HEK293 (cell line): Measurements from ENCODE around the gene PCDHGA9.
"Not testable (repeated sequence)": the region's sequence is repeated elsewhere in the genome, so short reads cannot be mapped to it uniquely, and the experiment has no call there.

Experiments used
- CTCF ChIA-PET: fragments of 350-600 bp; formaldehyde crosslinking; extraction: SDS; loops from one replicate; lab custom pipeline; 2021; ENCODE audit warnings: antibody characterized with exemption; lab: Yijun Ruan, JAX
- POLR2A ChIA-PET: fragments of 300-600 bp; formaldehyde crosslinking; extraction: SDS; loops from one replicate; lab custom pipeline; 2020; ENCODE audit warnings: antibody characterized with exemption, inconsistent platforms; lab: Yijun Ruan, JAX
- H3K27ac ChIP-seq: fragments of 200-500 bp; sonication (Bioruptor generic); 2 replicates; pipeline ENCODE4 v1.5.1; 2014; ENCODE audit warnings: low read depth, low read length, control low read depth, inconsistent platforms; ENCODE audit errors: extremely low read depth
- H3K36me3 ChIP-seq, 2 experiments: fragments of 200-500 bp in 1 of 2; sonication (Bioruptor generic) in 1 of 2; 1 replicate in 1 of 2; 2 replicates in 1 of 2; pipeline ENCODE4 v1.5.1; 2014 to 2017; ENCODE audit warnings: inconsistent platforms in 2 of 2, low read length in 2 of 2; ENCODE audit not compliant: control insufficient read depth in 2 of 2, insufficient read depth in 1 of 2
- H3K4me1 ChIP-seq: fragments of 200-500 bp; sonication (Bioruptor generic); 2 replicates; pipeline ENCODE4 v1.5.1; 2014; ENCODE audit warnings: mild to moderate bottlenecking, low read length, inconsistent platforms; ENCODE audit not compliant: control insufficient read depth, insufficient read depth
- H3K4me3 ChIP-seq: 2 replicates; pipeline ENCODE4 v1.5.1; 2011; ENCODE audit warnings: low read depth, mild to moderate bottlenecking, control low read depth, low read length, moderate library complexity
- H3K9me3 ChIP-seq: fragments of 200-500 bp; sonication (Bioruptor generic); 2 replicates; pipeline ENCODE4 v1.5.1; 2014; ENCODE audit warnings: low read depth, low read length, inconsistent platforms; ENCODE audit not compliant: control insufficient read depth, insufficient read depth
- KLF8 ChIP-seq: fragments of 450-650 bp; formaldehyde crosslinking; IDR thresholded peaks from 2 replicates; pipeline ENCODE4 v1.5.1; 2016; ENCODE audit warnings: missing biosample characterization, missing genetic modification characterization
- MEIS1 ChIP-seq: sonication (generic); formaldehyde crosslinking; IDR thresholded peaks from 2 replicates; pipeline ENCODE4 v1.8.1; 2022; ENCODE audit warnings: missing genetic modification reagents, mild to moderate bottlenecking, borderline replicate concordance
- MZF1 ChIP-seq: fragments of 450-650 bp; formaldehyde crosslinking; IDR thresholded peaks from 2 replicates; pipeline ENCODE4 v1.5.1; 2017; ENCODE audit warnings: missing biosample characterization, missing genetic modification characterization, borderline replicate concordance
- TCF7L2 ChIP-seq: IDR thresholded peaks from 2 replicates; pipeline ENCODE4 v1.6.1; 2011; ENCODE audit warnings: low read depth, mild to moderate bottlenecking, inconsistent platforms, low read length, moderate library complexity, borderline replicate concordance
- ZIC2 ChIP-seq: fragments of 450-650 bp; formaldehyde crosslinking; IDR thresholded peaks from 2 replicates; pipeline ENCODE4 v1.5.1; 2016; ENCODE audit warnings: missing biosample characterization, missing genetic modification characterization
- ZNF121 ChIP-seq: fragments of 450-650 bp; formaldehyde crosslinking; IDR thresholded peaks from 2 replicates; pipeline ENCODE4 v1.5.1; 2016; ENCODE audit warnings: missing biosample characterization, missing genetic modification characterization
- ZNF140 ChIP-seq: fragments of 450-650 bp; formaldehyde crosslinking; IDR thresholded peaks from 2 replicates; pipeline ENCODE4 v1.5.1; 2016; ENCODE audit warnings: missing biosample characterization, missing genetic modification characterization
- ZNF350 ChIP-seq: fragments of 450-650 bp; formaldehyde crosslinking; IDR thresholded peaks from 2 replicates; pipeline ENCODE4 v1.5.0; 2017; ENCODE audit warnings: missing biosample characterization, mild to moderate bottlenecking, missing genetic modification characterization
- ZNF501 ChIP-seq: fragments of 450-650 bp; formaldehyde crosslinking; IDR thresholded peaks from 2 replicates; pipeline ENCODE4 v1.5.1; 2016; ENCODE audit warnings: missing biosample characterization, missing genetic modification characterization
- ZNF596 ChIP-seq: fragments of 450-650 bp; IDR thresholded peaks from 2 replicates; pipeline ENCODE4 v1.5.0; 2018; ENCODE audit warnings: missing biosample characterization, mild to moderate bottlenecking, missing genetic modification characterization, moderate library complexity
- ZNF621 ChIP-seq: fragments of 450-650 bp; formaldehyde crosslinking; IDR thresholded peaks from 2 replicates; pipeline ENCODE4 v1.5.1; 2017; ENCODE audit warnings: missing biosample characterization, missing genetic modification characterization
- TF ChIP-seq, protein P1 (sequence below): fragments of 450-650 bp; formaldehyde crosslinking; IDR thresholded peaks from 2 replicates; pipeline ENCODE4 v1.5.1; 2016; ENCODE audit warnings: missing biosample characterization, missing genetic modification characterization, borderline replicate concordance
- TF ChIP-seq, protein P2 (sequence below): fragments of 450-650 bp; formaldehyde crosslinking; IDR thresholded peaks from 2 replicates; pipeline ENCODE4 v1.5.1; 2016; ENCODE audit warnings: missing biosample characterization, missing genetic modification characterization

PCDHGA9 gene

DNA sequence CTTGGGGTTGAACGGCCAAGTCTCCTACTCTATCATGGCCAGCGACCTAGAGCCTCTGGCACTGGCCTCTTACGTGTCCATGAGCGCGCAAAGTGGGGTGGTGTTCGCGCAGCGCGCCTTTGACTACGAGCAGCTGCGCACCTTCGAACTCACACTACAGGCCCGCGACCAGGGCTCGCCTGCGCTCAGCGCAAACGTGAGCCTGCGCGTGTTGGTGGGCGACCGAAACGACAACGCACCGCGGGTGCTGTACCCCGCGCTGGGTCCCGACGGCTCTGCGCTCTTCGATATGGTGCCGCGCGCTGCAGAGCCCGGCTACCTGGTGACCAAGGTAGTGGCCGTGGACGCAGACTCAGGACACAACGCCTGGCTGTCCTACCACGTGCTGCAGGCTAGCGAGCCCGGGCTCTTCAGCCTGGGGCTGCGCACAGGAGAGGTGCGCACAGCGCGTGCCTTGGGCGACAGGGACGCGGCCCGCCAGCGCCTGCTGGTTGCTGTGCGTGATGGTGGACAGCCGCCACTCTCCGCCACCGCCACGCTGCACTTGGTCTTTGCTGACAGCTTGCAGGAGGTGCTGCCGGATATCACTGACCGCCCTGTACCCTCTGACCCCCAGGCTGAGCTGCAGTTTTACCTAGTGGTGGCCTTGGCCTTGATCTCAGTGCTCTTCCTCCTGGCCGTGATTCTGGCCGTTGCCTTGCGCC, 2.9 kb upstream of the PCDHGA9 start (continued):
- TF ChIP-seq ZNF501 (tag by site-specific recombination) (no peak), MEIS1 (CRISPR knock-in tag) (no peak), ZNF140 (no peak), ZNF350 (tag by site-specific recombination) (no peak), TCF7L2 (no peak)
- TF ChIP-seq, protein P1, sequence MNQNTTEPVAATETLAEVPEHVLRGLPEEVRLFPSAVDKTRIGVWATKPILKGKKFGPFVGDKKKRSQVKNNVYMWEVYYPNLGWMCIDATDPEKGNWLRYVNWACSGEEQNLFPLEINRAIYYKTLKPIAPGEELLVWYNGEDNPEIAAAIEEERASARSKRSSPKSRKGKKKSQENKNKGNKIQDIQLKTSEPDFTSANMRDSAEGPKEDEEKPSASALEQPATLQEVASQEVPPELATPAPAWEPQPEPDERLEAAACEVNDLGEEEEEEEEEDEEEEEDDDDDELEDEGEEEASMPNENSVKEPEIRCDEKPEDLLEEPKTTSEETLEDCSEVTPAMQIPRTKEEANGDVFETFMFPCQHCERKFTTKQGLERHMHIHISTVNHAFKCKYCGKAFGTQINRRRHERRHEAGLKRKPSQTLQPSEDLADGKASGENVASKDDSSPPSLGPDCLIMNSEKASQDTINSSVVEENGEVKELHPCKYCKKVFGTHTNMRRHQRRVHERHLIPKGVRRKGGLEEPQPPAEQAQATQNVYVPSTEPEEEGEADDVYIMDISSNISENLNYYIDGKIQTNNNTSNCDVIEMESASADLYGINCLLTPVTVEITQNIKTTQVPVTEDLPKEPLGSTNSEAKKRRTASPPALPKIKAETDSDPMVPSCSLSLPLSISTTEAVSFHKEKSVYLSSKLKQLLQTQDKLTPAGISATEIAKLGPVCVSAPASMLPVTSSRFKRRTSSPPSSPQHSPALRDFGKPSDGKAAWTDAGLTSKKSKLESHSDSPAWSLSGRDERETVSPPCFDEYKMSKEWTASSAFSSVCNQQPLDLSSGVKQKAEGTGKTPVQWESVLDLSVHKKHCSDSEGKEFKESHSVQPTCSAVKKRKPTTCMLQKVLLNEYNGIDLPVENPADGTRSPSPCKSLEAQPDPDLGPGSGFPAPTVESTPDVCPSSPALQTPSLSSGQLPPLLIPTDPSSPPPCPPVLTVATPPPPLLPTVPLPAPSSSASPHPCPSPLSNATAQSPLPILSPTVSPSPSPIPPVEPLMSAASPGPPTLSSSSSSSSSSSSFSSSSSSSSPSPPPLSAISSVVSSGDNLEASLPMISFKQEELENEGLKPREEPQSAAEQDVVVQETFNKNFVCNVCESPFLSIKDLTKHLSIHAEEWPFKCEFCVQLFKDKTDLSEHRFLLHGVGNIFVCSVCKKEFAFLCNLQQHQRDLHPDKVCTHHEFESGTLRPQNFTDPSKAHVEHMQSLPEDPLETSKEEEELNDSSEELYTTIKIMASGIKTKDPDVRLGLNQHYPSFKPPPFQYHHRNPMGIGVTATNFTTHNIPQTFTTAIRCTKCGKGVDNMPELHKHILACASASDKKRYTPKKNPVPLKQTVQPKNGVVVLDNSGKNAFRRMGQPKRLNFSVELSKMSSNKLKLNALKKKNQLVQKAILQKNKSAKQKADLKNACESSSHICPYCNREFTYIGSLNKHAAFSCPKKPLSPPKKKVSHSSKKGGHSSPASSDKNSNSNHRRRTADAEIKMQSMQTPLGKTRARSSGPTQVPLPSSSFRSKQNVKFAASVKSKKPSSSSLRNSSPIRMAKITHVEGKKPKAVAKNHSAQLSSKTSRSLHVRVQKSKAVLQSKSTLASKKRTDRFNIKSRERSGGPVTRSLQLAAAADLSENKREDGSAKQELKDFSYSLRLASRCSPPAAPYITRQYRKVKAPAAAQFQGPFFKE: no peak

DNA sequence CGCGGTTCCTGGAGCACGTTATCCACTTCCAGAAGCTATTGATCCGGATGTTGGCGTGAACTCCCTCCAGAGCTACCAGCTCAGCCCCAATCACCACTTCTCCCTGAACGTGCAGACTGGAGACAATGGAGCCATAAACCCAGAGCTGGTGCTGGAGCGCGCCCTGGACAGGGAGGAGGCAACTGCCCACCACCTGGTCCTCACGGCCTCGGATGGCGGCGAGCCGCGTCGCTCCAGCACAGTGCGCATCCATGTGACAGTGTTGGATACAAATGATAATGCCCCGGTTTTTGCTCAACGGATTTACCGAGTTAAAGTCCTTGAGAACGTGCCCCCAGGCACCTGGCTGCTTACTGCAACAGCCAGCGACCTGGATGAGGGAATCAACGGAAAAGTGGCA, 809 bp downstream of the PCDHGA9 start:
- ChIA-PET CTCF (interaction anchor here (0.8 kb wide), 2 partner anchors 21 to 154 kb away, joined by 3 to 4 read pairs; partner anchors contain the start of gene PCDHGA7), POLR2A (no interaction called here)
- H3K9me3 ChIP-seq: no peaks in the 10 kb centered on the region; the same call in 1 of the 2 replicates
- H3K4me3 ChIP-seq: no peak overlapping the region
- no peaks in the 10 kb centered on the region for H3K4me1 ChIP-seq
- H3K27ac ChIP-seq: no peak overlapping the region
- H3K36me3 ChIP-seq: no peaks in the 10 kb centered on the region
- TF ChIP-seq ZNF596 (tag by site-specific recombination) (no peak), MZF1 (tag by site-specific recombination) (no peak), KLF8 (tag by site-specific recombination) (no peak), ZNF121 (tag by site-specific recombination) (no peak), ZNF621 (no peak), ZIC2 (tag by site-specific recombination) (no peak)
- TF ChIP-seq, protein P2, sequence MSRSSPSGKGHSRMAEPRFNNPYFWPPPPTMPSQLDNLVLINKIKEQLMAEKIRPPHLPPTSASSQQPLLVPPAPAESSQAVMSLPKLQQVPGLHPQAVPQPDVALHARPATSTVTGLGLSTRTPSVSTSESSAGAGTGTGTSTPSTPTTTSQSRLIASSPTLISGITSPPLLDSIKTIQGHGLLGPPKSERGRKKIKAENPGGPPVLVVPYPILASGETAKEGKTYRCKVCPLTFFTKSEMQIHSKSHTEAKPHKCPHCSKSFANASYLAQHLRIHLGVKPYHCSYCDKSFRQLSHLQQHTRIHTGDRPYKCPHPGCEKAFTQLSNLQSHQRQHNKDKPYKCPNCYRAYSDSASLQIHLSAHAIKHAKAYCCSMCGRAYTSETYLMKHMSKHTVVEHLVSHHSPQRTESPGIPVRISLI (tag by site-specific recombination): no peak
- TF ChIP-seq, all 188 proteins: peak for 0

DNA sequence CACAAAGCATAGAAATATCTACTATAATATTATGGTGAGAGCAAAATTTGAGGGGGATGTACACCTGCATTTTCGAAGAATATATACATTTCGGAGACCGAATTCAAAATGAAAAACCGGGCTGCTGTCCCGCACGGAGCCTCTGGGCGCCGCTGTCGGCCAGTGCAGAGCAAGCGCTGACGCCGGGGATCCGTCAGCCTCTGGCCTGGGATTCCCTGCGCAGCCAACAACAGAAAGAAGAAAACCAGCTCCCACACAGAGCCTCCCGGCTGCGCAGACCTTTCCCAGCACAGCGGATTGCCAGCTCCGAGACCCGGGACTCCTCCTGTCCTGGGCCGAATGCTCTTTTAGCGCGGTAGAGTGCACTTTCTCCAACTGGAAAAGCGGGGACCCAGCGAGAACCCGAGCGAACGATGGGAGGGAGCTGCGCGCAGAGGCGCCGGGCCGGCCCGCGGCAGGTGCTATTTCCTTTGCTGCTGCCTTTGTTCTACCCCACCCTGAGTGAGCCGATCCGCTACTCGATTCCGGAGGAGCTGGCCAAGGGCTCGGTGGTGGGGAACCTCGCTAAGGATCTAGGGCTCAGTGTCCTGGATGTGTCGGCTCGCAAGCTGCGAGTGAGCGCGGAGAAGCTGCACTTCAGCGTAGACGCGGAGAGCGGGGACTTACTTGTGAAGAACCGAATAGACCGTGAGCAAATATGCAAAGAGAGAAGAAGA, 5.4 kb downstream of the PCDHGA9 start, which contains the start of gene PCDHGB6:
PCDHGB6 (plus strand) TSS at position 232 of the 716 bp plus-strand sequence; CDS start at position 414, 182 bp downstream.
- H3K27ac ChIP-seq, H3K4me1 ChIP-seq, POLR2A ChIA-PET, H3K4me3 ChIP-seq, H3K36me3 ChIP-seq, H3K9me3 ChIP-seq: not testable (repeated sequence)
- CTCF ChIA-PET: interaction anchor here (0.8 to 2.9 kb wide), 4 partner anchors 9 to 158 kb away, joined by 3 to 14 read pairs (median 6); partner anchors contain the start of genes PCDHGA8 and PCDHGB7
